ENCODE measurements around the gene HSFX3. TPM values are rescaled to one million over a fixed set of nuclear protein-coding genes. Genes with fewer than 3 reads are reported as not detected.
A peak's percentile ranks its signal among the peaks of the same experiment; 100 is the strongest.
"Not testable (repeated sequence)": the region's sequence is repeated elsewhere in the genome, so short reads cannot be mapped to it uniquely, and the experiment has no call there.

The HSFX3 gene, protein sequence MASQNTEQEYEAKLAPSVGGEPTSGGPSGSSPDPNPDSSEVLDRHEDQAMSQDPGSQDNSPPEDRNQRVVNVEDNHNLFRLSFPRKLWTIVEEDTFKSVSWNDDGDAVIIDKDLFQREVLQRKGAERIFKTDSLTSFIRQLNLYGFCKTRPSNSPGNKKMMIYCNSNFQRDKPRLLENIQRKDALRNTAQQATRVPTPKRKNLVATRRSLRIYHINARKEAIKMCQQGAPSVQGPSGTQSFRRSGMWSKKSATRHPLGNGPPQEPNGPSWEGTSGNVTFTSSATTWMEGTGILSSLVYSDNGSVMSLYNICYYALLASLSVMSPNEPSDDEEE
- total RNA-seq (2021; ENCODE audit: unreplicated experiment) (0.96 TPM), Bru-seq, nascent RNA (percentile 20 among the genes with signal in this experiment), BruChase-seq, experiment 1, labeled RNA remaining after a 6-hour chase (percentile 60 among the genes with signal in this experiment), BruChase-seq, experiment 2, labeled RNA remaining after a 2-hour chase (percentile 42 among the genes with signal in this experiment)
- 0.22 and 0.42 TPM in 2 replicates for polyA plus RNA-seq (2012)
- long read RNA-seq: 0 reads

DNA sequence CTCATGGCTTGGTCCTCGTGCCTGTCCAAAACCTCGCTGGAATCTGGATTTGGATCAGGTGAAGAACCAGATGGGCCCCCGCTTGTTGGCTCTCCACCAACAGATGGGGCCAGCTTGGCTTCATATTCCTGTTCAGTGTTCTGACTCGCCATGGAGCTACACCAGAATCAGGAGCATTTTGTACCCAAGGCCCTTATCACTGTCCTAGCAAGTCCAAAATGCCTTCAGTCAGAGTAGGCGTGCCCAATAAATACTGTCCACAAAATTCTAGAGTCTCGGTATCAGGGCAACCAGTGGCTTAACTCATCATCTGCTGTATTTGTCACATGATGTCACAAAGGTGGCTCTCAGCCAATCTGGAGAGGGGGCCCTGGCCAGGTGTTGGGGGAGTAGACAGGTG is at the start of gene HSFX3:
TSS of gene HSFX3 (minus strand) at position 224 of the 400 bp plus-strand sequence. CDS start at position 152, 72 bp downstream.
- H3K9me3 ChIP-seq (ENCODE audit: control insufficient read depth in 1 of 2, insufficient read depth in 1 of 2, low read depth in 1 of 2, low read length in 2 of 2); DNase-seq (ENCODE audit: low read depth, low spot score); CTCF ChIA-PET; H4K20me1 ChIP-seq (ENCODE audit: insufficient read depth); H3K9me2 ChIP-seq (ENCODE audit: insufficient read depth); BruUV-seq (replicated peaks); RAD21 ChIA-PET (ENCODE audit: low non-redundant PET in 1 of 2, low total read pairs in 2 of 2, uncharacterized antibody in 2 of 2, unreplicated experiment in 2 of 2); H3K79me2 ChIP-seq (ENCODE audit: insufficient read depth, low read length); H3K9ac ChIP-seq (ENCODE audit: low read length); POLR2A ChIA-PET; H3K27me3 ChIP-seq (ENCODE audit: insufficient read depth, low read length); intact Hi-C loops (cut with micrococcal nuclease); H3K27ac ChIP-seq (ENCODE audit: low read depth, low read length); H3K36me3 ChIP-seq (ENCODE audit: control insufficient read depth in 1 of 2, insufficient read depth in 2 of 2, low read length in 2 of 2); H3K4me2 ChIP-seq (ENCODE audit: low read length); H2AFZ ChIP-seq (ENCODE audit: low read depth, low read length, poor library complexity, severe bottlenecking); H3K4me3 ChIP-seq (replicated peaks in 1 of 2; ENCODE audit: low read depth in 1 of 2, low read length in 2 of 2); ATAC-seq; H3K4me1 ChIP-seq (ENCODE audit: control insufficient read depth in 1 of 2, insufficient read depth in 2 of 2, low read length in 2 of 2): not testable (repeated sequence)

- intact Hi-C loops (cut with micrococcal nuclease); H4K20me1 ChIP-seq (ENCODE audit: insufficient read depth); BruUV-seq (replicated peaks); ATAC-seq; H3K9ac ChIP-seq (ENCODE audit: low read length); H3K4me2 ChIP-seq (ENCODE audit: low read length); H3K4me1 ChIP-seq (ENCODE audit: control insufficient read depth in 1 of 2, insufficient read depth in 2 of 2, low read length in 2 of 2); H3K9me3 ChIP-seq (ENCODE audit: control insufficient read depth in 1 of 2, insufficient read depth in 1 of 2, low read depth in 1 of 2, low read length in 2 of 2); H3K27ac ChIP-seq (ENCODE audit: low read depth, low read length); H3K27me3 ChIP-seq (ENCODE audit: insufficient read depth, low read length); H3K4me3 ChIP-seq (replicated peaks in 1 of 2; ENCODE audit: low read depth in 1 of 2, low read length in 2 of 2); H3K36me3 ChIP-seq (ENCODE audit: control insufficient read depth in 1 of 2, insufficient read depth in 2 of 2, low read length in 2 of 2); H3K79me2 ChIP-seq (ENCODE audit: insufficient read depth, low read length); H3K9me2 ChIP-seq (ENCODE audit: insufficient read depth); H2AFZ ChIP-seq (ENCODE audit: low read depth, low read length, poor library complexity, severe bottlenecking); DNase-seq (ENCODE audit: low read depth, low spot score); CTCF ChIA-PET; POLR2A ChIA-PET; RAD21 ChIA-PET (ENCODE audit: low non-redundant PET in 1 of 2, low total read pairs in 2 of 2, uncharacterized antibody in 2 of 2, unreplicated experiment in 2 of 2): not testable (repeated sequence)
These were observed 48.9 kb upstream of the HSFX3 start for GRCh38 chrX:149598603-149599002.

GRCh38 chrX:149595943-149596342 is 46.2 kb upstream of the HSFX3 start:
- H3K27me3 ChIP-seq (ENCODE audit: insufficient read depth, low read length); DNase-seq (ENCODE audit: low read depth, low spot score); intact Hi-C loops (cut with micrococcal nuclease); H3K9me2 ChIP-seq (ENCODE audit: insufficient read depth); H3K4me3 ChIP-seq (replicated peaks in 1 of 2; ENCODE audit: low read depth in 1 of 2, low read length in 2 of 2); CTCF ChIA-PET; POLR2A ChIA-PET; H3K4me2 ChIP-seq (ENCODE audit: low read length); BruUV-seq (replicated peaks); H3K9ac ChIP-seq (ENCODE audit: low read length); RAD21 ChIA-PET (ENCODE audit: low non-redundant PET in 1 of 2, low total read pairs in 2 of 2, uncharacterized antibody in 2 of 2, unreplicated experiment in 2 of 2); ATAC-seq; H3K79me2 ChIP-seq (ENCODE audit: insufficient read depth, low read length); H3K27ac ChIP-seq (ENCODE audit: low read depth, low read length); H3K4me1 ChIP-seq (ENCODE audit: control insufficient read depth in 1 of 2, insufficient read depth in 2 of 2, low read length in 2 of 2); H4K20me1 ChIP-seq (ENCODE audit: insufficient read depth); H3K36me3 ChIP-seq (ENCODE audit: control insufficient read depth in 1 of 2, insufficient read depth in 2 of 2, low read length in 2 of 2); H2AFZ ChIP-seq (ENCODE audit: low read depth, low read length, poor library complexity, severe bottlenecking); H3K9me3 ChIP-seq (ENCODE audit: control insufficient read depth in 1 of 2, insufficient read depth in 1 of 2, low read depth in 1 of 2, low read length in 2 of 2): not testable (repeated sequence)

DNA sequence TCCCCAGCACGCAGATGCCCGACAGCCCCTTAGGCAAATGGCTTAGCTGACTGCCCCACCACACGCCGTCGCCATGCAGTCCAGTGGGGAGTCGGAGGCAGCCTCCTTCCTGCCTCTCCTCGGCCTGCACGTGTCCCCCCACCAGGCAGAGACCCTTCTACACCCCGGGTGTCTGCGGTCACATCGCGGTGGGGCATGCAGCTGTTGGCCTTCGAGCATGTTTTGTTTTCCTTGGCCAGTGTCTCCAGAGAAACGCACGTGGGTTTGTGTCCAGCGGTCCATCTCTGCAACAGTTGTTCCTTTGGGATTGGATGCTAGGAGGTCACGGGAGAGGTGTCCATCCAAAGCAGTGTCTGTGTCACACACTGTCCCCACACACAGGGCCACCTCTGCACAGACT is 45.5 kb upstream of the HSFX3 start, which contains the start of gene HSFX2:
TSS of gene HSFX2 (minus strand) at position 101 of the 400 bp plus-strand sequence. CDS start 614 bp downstream, outside the sequence.
- H2AFZ ChIP-seq (ENCODE audit: low read depth, low read length, poor library complexity, severe bottlenecking); H3K27ac ChIP-seq (ENCODE audit: low read depth, low read length); H3K79me2 ChIP-seq (ENCODE audit: insufficient read depth, low read length); BruUV-seq (replicated peaks); H4K20me1 ChIP-seq (ENCODE audit: insufficient read depth); H3K36me3 ChIP-seq (ENCODE audit: control insufficient read depth in 1 of 2, insufficient read depth in 2 of 2, low read length in 2 of 2); H3K4me1 ChIP-seq (ENCODE audit: control insufficient read depth in 1 of 2, insufficient read depth in 2 of 2, low read length in 2 of 2); H3K27me3 ChIP-seq (ENCODE audit: insufficient read depth, low read length); DNase-seq (ENCODE audit: low read depth, low spot score); CTCF ChIA-PET; RAD21 ChIA-PET (ENCODE audit: low non-redundant PET in 1 of 2, low total read pairs in 2 of 2, uncharacterized antibody in 2 of 2, unreplicated experiment in 2 of 2); H3K9me3 ChIP-seq (ENCODE audit: control insufficient read depth in 1 of 2, insufficient read depth in 1 of 2, low read depth in 1 of 2, low read length in 2 of 2); intact Hi-C loops (cut with micrococcal nuclease); POLR2A ChIA-PET; ATAC-seq; H3K9ac ChIP-seq (ENCODE audit: low read length); H3K9me2 ChIP-seq (ENCODE audit: insufficient read depth); H3K4me3 ChIP-seq (replicated peaks in 1 of 2; ENCODE audit: low read depth in 1 of 2, low read length in 2 of 2); H3K4me2 ChIP-seq (ENCODE audit: low read length): not testable (repeated sequence)

All from HCT116 (cell line).